Lung (tissue), 12 donors: Measurements from ENCODE around the gene AP3M1. TPM values are rescaled to one million over a fixed set of nuclear protein-coding genes. Genes with fewer than 3 reads are reported as not detected.

ENCODE experiments used
- ATAC-seq: fragments of 200-7000 bp; cut with Tn5 transposase; one replicate; pipeline ENCODE4 v1.9.1; 2020; ENCODE audit warnings: moderate number of reproducible peaks; ENCODE audit not compliant: insufficient read depth, low FRiP score
- DNase-seq, 3 donors: peaks; one replicate each; pipeline ENCODE4 v3.0.0-alpha.2; 2013 to 2017
- H3K27ac ChIP-seq, 2 donors: one replicate each; pipeline ENCODE4 v1.5.1; 2013; ENCODE audit warnings: mild to moderate bottlenecking in 2 of 2, moderate library complexity in 2 of 2, control low read depth in 1 of 2, inconsistent platforms in 1 of 2, low read depth in 1 of 2, low read length in 1 of 2
- H3K27me3 ChIP-seq, 3 donors: one replicate each; pipeline ENCODE4 v1.5.1; 2013; ENCODE audit warnings: low read length in 2 of 3; ENCODE audit not compliant: control insufficient read depth in 3 of 3, insufficient read depth in 3 of 3
- H3K36me3 ChIP-seq, 4 donors: one replicate each; pipeline ENCODE4 v1.5.1; 2013; ENCODE audit warnings: low read length in 4 of 4, mild to moderate bottlenecking in 1 of 4, moderate library complexity in 1 of 4; ENCODE audit not compliant: control insufficient read depth in 4 of 4, insufficient read depth in 4 of 4
- H3K4me1 ChIP-seq, 5 donors: one replicate each; pipeline ENCODE4 v1.5.1; 2013; ENCODE audit warnings: low read length in 5 of 5, mild to moderate bottlenecking in 2 of 5, moderate library complexity in 1 of 5; ENCODE audit not compliant: control insufficient read depth in 5 of 5, insufficient read depth in 5 of 5
- H3K4me3 ChIP-seq: one replicate; pipeline ENCODE4 v1.5.1; 2013; ENCODE audit warnings: mild to moderate bottlenecking, control low read depth, moderate library complexity
- H3K9ac ChIP-seq, 2 donors: one replicate each; pipeline ENCODE4 v1.5.1; 2013; ENCODE audit warnings: low read length in 2 of 2, control low read depth in 1 of 2; ENCODE audit not compliant: insufficient read depth in 1 of 2
- H3K9me3 ChIP-seq, 4 donors: one replicate each; pipeline ENCODE4 v1.5.1; 2013; ENCODE audit warnings: low read length in 3 of 4, mild to moderate bottlenecking in 1 of 4, moderate library complexity in 1 of 4; ENCODE audit not compliant: control insufficient read depth in 4 of 4, insufficient read depth in 3 of 4
- WGBS, 2 donors: extraction: QIAGEN DNeasy Blood & Tissue Kit; methylation state at CpG; one replicate each; pipeline ENCODE4 v1.1.7; 2013; 5-methylcytosine and 5-hydroxymethylcytosine counted together
- polyA plus RNA-seq, 2 donors: library from polyadenylated mRNA; stranded (reverse); fragments of 200-250 nt; gene quantifications; one replicate each; pipeline ENCODE4 v1.2.1, GENCODE V29; 2013
- total RNA-seq, 2 donors: library from RNA; depleted of rRNA in 1 of 2; stranded (reverse); fragments of >200 nt in 1 of 2; gene quantifications; one replicate each; pipeline ENCODE4 v1.2.1, GENCODE V29; 2014 to 2021
- TF ChIP-seq, protein P1 (sequence below): IDR thresholded peaks from 2 replicates; pipeline ENCODE4 v1.5.1; 2012; ENCODE audit warnings: mild to moderate bottlenecking; ENCODE audit errors: control extremely low read depth, extremely low read depth
- donor health status: control.
- donor health status: control.
- donor health status: Bipolar disorder and iron deficiency.
- donor health status: healthy.
- donor health status: DM: yes; HTN: yes; CAD: no.

The AP3M1 gene
- total and polyA plus RNA-seq, 4 donors: 9.0 to 51.9 (median 25.0) TPM

DNA sequence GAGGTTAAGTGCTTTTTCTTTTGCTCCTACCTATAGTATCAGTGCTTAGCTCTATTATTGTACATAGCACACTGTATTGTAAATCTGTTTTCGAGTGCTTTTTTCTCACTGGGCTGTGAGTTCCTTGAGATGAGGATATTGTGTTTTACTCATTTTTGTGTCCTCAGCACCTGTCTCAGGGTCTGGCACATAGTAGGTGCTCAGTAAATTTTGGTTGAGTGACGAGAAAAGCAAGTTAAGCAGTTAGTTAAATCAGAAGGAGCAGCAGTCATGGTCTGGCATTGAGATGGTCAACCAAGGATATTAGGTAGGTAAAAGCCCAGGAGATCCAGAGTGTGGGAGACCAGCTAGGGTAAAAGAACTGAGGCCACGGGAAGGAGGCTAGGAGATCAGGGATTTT lies 51.2 kb downstream of the AP3M1 start:
- ATAC-seq: no peak
- 93 to 94% methylated on average over 3 of the region's 3 CpGs for WGBS, 2 donors
- no peaks in the 10 kb centered on the region for H3K9me3 ChIP-seq
- H3K36me3 ChIP-seq: peaks cover 41 to 64% (median 53%) of the 10 kb centered on the region in 4 donors
- TF ChIP-seq, protein P1, sequence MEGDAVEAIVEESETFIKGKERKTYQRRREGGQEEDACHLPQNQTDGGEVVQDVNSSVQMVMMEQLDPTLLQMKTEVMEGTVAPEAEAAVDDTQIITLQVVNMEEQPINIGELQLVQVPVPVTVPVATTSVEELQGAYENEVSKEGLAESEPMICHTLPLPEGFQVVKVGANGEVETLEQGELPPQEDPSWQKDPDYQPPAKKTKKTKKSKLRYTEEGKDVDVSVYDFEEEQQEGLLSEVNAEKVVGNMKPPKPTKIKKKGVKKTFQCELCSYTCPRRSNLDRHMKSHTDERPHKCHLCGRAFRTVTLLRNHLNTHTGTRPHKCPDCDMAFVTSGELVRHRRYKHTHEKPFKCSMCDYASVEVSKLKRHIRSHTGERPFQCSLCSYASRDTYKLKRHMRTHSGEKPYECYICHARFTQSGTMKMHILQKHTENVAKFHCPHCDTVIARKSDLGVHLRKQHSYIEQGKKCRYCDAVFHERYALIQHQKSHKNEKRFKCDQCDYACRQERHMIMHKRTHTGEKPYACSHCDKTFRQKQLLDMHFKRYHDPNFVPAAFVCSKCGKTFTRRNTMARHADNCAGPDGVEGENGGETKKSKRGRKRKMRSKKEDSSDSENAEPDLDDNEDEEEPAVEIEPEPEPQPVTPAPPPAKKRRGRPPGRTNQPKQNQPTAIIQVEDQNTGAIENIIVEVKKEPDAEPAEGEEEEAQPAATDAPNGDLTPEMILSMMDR: no peak
- no peak overlapping the region for H3K4me3 ChIP-seq
- no peaks in the 10 kb centered on the region for H3K4me1 ChIP-seq
- no peak overlapping the region for H3K9ac ChIP-seq
- DNase-seq: no peak
- no peak overlapping the region for H3K27ac ChIP-seq
- H3K27me3 ChIP-seq: no peaks in the 10 kb centered on the region

DNA sequence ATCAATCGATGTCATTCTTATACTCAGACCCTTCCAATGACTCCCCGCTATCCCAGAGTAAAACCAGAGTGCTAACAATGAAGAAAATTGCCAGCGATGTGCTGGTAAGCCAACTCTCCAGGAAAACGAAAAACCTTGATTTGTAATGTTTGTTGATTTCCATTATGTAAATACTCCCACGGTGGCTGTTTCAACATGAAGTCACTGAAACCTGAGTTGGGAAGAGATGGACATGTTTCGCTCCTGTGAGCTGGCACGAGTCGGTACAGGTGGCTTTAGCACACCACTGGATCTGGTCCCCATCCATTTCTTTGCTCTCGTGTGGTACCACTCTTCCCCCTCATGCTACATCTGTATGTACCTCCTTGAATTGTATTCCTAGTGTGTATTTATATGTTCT lies 52.9 kb downstream of the AP3M1 start:
- DNase-seq (no peak), ATAC-seq (no peak)
- Histone ChIP-seq H3K27me3 (no peaks in the 10 kb centered on the region), H3K4me3 (no peak overlapping the region), H3K27ac (no peak overlapping the region), H3K4me1 (no peaks in the 10 kb centered on the region), H3K9me3 (no peaks in the 10 kb centered on the region), H3K9ac (no peak overlapping the region), H3K36me3 (peaks cover 47 to 59% (median 53%) of the 10 kb centered on the region in 4 donors)
- 84 to 88% methylated on average over 9 of the region's 9 CpGs for WGBS, 2 donors
- TF ChIP-seq, protein P1: no peak

DNA sequence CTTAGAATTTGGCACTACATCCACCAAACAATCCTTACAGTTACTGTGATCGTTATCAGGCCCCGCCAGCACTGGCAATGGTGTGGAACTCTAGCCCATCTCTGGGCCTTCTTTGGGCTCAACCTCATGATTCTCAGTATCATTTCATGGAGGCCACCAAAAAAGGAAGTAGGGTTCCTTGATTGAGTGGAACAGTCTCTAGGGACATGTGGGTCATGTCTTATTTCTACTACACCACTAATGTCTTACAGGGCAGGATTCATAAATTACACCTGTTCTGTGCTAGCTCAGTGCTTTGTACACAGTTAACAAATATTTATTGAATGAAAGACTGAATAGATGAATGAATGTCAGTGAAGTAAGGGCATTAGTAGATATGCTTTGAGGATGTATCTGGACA lies 53.9 kb downstream of the AP3M1 start:
- Histone ChIP-seq H3K4me1 (no peaks in the 10 kb centered on the region), H3K9ac (no peak overlapping the region), H3K4me3 (no peak overlapping the region), H3K36me3 (peaks cover 47 to 68% (median 59%) of the 10 kb centered on the region in 4 donors), H3K9me3 (no peaks in the 10 kb centered on the region), H3K27ac (no peak overlapping the region), H3K27me3 (no peaks in the 10 kb centered on the region)
- ATAC-seq (no peak), DNase-seq (no peak)
- TF ChIP-seq, protein P1: no peak
- 95 to 97% methylated on average over 2 of the region's 2 CpGs for WGBS, 2 donors

DNA sequence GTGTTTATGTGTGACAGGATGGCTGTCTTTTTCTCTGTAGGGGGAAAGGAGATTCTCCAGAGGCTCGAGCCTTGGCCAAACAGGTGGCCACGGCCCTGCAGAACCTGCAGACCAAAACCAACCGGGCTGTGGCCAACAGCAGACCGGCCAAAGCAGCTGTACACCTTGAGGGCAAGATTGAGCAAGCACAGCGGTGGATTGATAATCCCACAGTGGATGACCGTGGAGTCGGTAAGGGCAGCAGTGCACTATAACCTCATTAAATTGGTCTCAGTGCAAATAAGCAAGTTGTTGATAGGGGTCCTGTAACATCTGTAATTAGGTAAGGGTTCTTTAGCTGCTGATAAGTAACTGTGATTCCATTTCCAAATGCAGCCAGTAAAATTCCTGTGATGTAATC lies 56.4 kb downstream of the AP3M1 start:
- WGBS, 2 donors: 96 to 97% methylated on average over 7 of the region's 7 CpGs
- H3K4me1 ChIP-seq: peaks cover 0 to 2% (median 0%) of the 10 kb centered on the region in 5 donors
- no peak overlapping the region for H3K4me3 ChIP-seq
- H3K36me3 ChIP-seq: peaks cover 41 to 61% (median 52%) of the 10 kb centered on the region in 4 donors
- no peaks in the 10 kb centered on the region for H3K27me3 ChIP-seq
- H3K9ac ChIP-seq: no peak overlapping the region
- H3K27ac ChIP-seq: no peak overlapping the region
- ATAC-seq: no peak
- TF ChIP-seq, protein P1: no peak
- DNase-seq: no peak
- H3K9me3 ChIP-seq: no peaks in the 10 kb centered on the region
